ENCODE results near the gene IGFLR1. TPM values are rescaled to one million over a fixed set of nuclear protein-coding genes. Genes with fewer than 3 reads are reported as not detected.
A peak's percentile ranks its signal among the peaks of the same experiment; 100 is the strongest.

Gene IGFLR1
- polyA plus RNA-seq, 3 donors: 80.5 to 144 (median 119) TPM

GRCh38 chr19:35731353-35731752 is 10.9 kb downstream of the IGFLR1 start:
- intact Hi-C loops (cut with micrococcal nuclease): no loop called here
- no peaks in the 10 kb centered on the region for H3K4me1 ChIP-seq (ENCODE audit: control insufficient read depth in 1 of 2, insufficient read depth in 2 of 2, low read length in 2 of 2)
- H4K20me1 ChIP-seq (ENCODE audit: insufficient read depth, low read length): peaks cover 66% of the 10 kb centered on the region
- no peaks in the 10 kb centered on the region for H3K79me2 ChIP-seq (ENCODE audit: insufficient read depth, low read length)
- Mint-ChIP-seq H3K27me3 (ENCODE audit: low read depth in 3 of 3) (peaks cover 0 to 3% (median 0%) of the 10 kb centered on the region in 3 donors), H3K36me3 (peaks cover 78 to 97% of the 10 kb centered on the region in 2 donors), H3K4me3 (no peak overlapping the region), H3K9me3 (no peaks in the 10 kb centered on the region), H3K27ac (peak overlapping the region in 2 of 7 donors; percentile 8 to 11), H3K4me1 (no peaks in the 10 kb centered on the region)
- H3K27ac ChIP-seq (ENCODE audit: low read depth in 1 of 2, low read length in 2 of 2): no peak overlapping the region
- H3K9me3 ChIP-seq (replicated peaks in 1 of 2; ENCODE audit: control insufficient read depth in 1 of 2, insufficient read depth in 1 of 2, low read length in 2 of 2): no peaks in the 10 kb centered on the region
- H3K4me3 ChIP-seq (replicated peaks in 1 of 3; ENCODE audit: low read depth in 2 of 3, low read length in 3 of 3): no peak overlapping the region
- DNase-seq: no peak
- no peak overlapping the region for H2AFZ ChIP-seq (ENCODE audit: insufficient read depth, low read depth, low read length, poor library complexity, severe bottlenecking)
- 95% methylated on average over 9 of the region's 9 CpGs for WGBS (ENCODE audit: insufficient coverage)
- no peak for TF ChIP-seq CTCF (IDR thresholded peaks at IDR 0.05)
- H3K36me3 ChIP-seq (replicated peaks in 1 of 2; ENCODE audit: control insufficient read depth in 1 of 2, insufficient read depth in 2 of 2, low read length in 2 of 2): peaks cover 86 to 100% of the 10 kb centered on the region in 2 donors
- H3K9ac ChIP-seq (ENCODE audit: insufficient read depth, low read length, poor library complexity, severe bottlenecking): no peak overlapping the region
- H3K27me3 ChIP-seq (ENCODE audit: control insufficient read depth in 2 of 2, insufficient read depth in 2 of 2, low read length in 2 of 2): no peaks in the 10 kb centered on the region
- no peak overlapping the region for H3K4me2 ChIP-seq (replicated peaks; ENCODE audit: extremely low read depth, low read length, poor library complexity, severe bottlenecking)

- intact Hi-C loops (cut with micrococcal nuclease): no loop called here
- Histone ChIP-seq H3K4me1 (ENCODE audit: control insufficient read depth in 1 of 2, insufficient read depth in 2 of 2, low read length in 2 of 2) (no peaks in the 10 kb centered on the region), H3K4me3 (replicated peaks in 1 of 3; ENCODE audit: low read depth in 2 of 3, low read length in 3 of 3) (no peak overlapping the region), H3K79me2 (ENCODE audit: insufficient read depth, low read length) (no peaks in the 10 kb centered on the region), H3K36me3 (replicated peaks in 1 of 2; ENCODE audit: control insufficient read depth in 1 of 2, insufficient read depth in 2 of 2, low read length in 2 of 2) (peaks cover 93 to 100% of the 10 kb centered on the region in 2 donors), H4K20me1 (ENCODE audit: insufficient read depth, low read length) (peaks cover 60% of the 10 kb centered on the region), H3K4me2 (replicated peaks; ENCODE audit: extremely low read depth, low read length, poor library complexity, severe bottlenecking) (no peak overlapping the region), H3K27ac (ENCODE audit: low read depth in 1 of 2, low read length in 2 of 2) (no peak overlapping the region), H3K9ac (ENCODE audit: insufficient read depth, low read length, poor library complexity, severe bottlenecking) (no peak overlapping the region), H3K27me3 (ENCODE audit: control insufficient read depth in 2 of 2, insufficient read depth in 2 of 2, low read length in 2 of 2) (no peaks in the 10 kb centered on the region), H2AFZ (ENCODE audit: insufficient read depth, low read depth, low read length, poor library complexity, severe bottlenecking) (no peak overlapping the region), H3K9me3 (replicated peaks in 1 of 2; ENCODE audit: control insufficient read depth in 1 of 2, insufficient read depth in 1 of 2, low read length in 2 of 2) (no peaks in the 10 kb centered on the region)
- Mint-ChIP-seq H3K9me3 (no peaks in the 10 kb centered on the region), H3K4me3 (no peak overlapping the region), H3K27ac (no peak overlapping the region), H3K36me3 (peaks cover 80 to 97% of the 10 kb centered on the region in 2 donors), H3K27me3 (ENCODE audit: low read depth in 3 of 3) (peaks cover 0 to 3% (median under 1%) of the 10 kb centered on the region in 3 donors), H3K4me1 (no peaks in the 10 kb centered on the region)
- DNase-seq: no peak
- WGBS (ENCODE audit: insufficient coverage): 96% methylated on average over 17 of the region's 18 CpGs
- TF ChIP-seq CTCF (IDR thresholded peaks at IDR 0.05): no peak
Measured at GRCh38 chr19:35730326-35730725, 11.9 kb downstream of the IGFLR1 start.
